ENCODE results near the gene TBX19. TPM values are rescaled to one million over a fixed set of nuclear protein-coding genes. Genes with fewer than 3 reads are reported as not detected.

TBX19 gene
- total RNA-seq, 8 experiments from 2014 or later = 0.58 to 2.4 (median 0.93) TPM

DNA sequence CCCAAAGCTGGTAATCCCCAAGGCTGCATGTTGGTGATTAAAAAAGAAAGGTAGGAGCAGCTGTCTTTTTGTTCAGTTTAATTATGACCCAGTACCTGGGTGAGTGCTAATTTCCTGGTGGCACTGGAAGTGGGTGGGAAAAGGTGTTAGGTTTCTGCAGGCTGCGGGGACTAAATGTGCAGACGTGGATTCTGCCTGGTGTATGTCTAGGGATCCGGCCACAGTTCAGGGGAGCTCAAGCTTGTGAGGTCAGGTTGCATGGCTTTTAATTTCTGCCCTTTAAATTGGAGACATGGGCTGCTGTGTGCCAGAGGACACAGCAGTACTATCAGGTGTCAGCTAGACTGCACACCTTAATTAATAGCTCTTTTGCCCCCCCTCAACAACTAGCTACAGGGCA is 20.3 kb upstream of the TBX19 start:
- Histone ChIP-seq H3K4me3 (no peak overlapping the region), H3K4me1 (replicated peaks in 1 of 2) (no peaks in the 10 kb centered on the region), H3K27ac (no peak overlapping the region)
- 80 to 100% (median 85%) methylated on average over 1 to 2 of the region's 3 CpGs; no CpG with 5 or more reads in 5 of the 10 experiments for WGBS, 10 experiments
- ATAC-seq (replicated peaks in 6 of 8) = no peak
- in situ Hi-C loops (cut with MboI; ENCODE audit: low pct_unique_long_range_greater_than_20kb in 2 of 9, low sequenced_read_pairs in 9 of 9, unreplicated experiment in 9 of 9) = no loop called here

DNA sequence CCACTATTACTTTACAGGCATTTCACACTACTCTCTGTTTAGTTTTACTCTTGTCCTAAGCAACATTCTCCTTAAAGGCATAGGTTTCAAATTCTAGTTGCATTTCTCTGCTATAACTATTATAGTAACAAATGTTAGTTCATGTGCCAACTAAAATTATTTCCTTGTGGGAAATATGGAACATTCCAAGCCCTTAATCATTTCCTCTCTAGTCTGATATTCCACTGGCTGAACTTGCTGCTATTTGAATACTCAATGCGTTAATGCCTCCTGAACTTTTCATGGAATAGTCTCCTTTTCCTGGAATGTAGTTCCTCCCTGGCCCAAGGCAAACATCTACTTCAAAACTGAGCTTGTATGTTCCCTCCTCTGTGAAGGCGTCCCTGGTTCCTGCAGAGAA is 19.3 kb upstream of the TBX19 start:
- H3K27ac ChIP-seq = no peak overlapping the region
- H3K4me3 ChIP-seq = no peak overlapping the region
- 0 to 100% (median 91%) methylated on average over 1 to 2 of the region's 2 CpGs; no CpG with 5 or more reads in 2 of the 10 experiments for WGBS, 10 experiments
- in situ Hi-C loops (cut with MboI; ENCODE audit: low pct_unique_long_range_greater_than_20kb in 2 of 9, low sequenced_read_pairs in 9 of 9, unreplicated experiment in 9 of 9) = no loop called here
- ATAC-seq (replicated peaks in 6 of 8) = peak in 3 of 8 experiments; percentile 91 to 96 (median 92)
- no peaks in the 10 kb centered on the region for H3K4me1 ChIP-seq (replicated peaks in 1 of 2)

DNA sequence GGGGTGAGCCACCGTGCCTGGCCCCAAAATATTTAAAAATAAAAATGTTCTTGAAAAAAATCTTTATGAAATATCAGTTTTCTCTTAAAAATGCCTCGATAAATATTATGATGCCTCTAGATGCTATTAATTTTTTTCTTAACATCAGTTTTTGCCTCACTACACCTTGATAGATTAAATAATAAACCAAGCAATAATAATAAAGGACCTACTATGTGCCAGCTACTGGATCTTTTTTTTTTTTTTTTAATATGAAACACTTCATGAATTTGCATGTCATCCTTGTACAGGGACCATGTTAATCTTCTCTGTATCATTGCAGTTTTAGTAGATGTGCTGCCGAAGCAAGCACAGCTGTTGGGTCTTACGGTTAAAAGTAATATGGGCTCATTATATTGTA is 17.5 kb upstream of the TBX19 start:
- no peak overlapping the region for H3K27ac ChIP-seq
- ATAC-seq (replicated peaks in 6 of 8) = no peak
- no peak overlapping the region for H3K4me3 ChIP-seq
- WGBS, 10 experiments = 43 to 100% (median 95%) methylated on average over 1 to 4 of the region's 4 CpGs
- H3K4me1 ChIP-seq (replicated peaks in 1 of 2) = no peaks in the 10 kb centered on the region
- in situ Hi-C loops (cut with MboI; ENCODE audit: low pct_unique_long_range_greater_than_20kb in 2 of 9, low sequenced_read_pairs in 9 of 9, unreplicated experiment in 9 of 9) = no loop called here

DNA sequence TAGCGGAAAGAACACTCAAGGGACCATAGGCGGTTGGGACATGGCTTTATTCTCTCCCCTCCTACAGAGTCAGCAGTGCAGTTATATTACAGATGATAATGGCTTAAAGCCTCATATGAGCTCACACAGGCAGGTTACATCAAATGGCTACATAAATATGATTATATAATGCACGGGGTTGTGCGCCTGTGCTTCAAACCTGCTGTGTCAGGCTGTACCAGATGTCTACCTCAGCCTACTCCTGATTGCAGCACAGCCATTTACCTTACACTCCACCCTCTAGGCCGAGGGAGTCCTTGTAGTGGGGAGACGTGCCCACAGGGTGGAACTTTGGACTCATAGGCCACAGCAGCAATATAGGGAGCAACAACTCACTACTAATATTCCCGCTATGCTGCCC is 16.4 kb upstream of the TBX19 start:
- Histone ChIP-seq H3K4me3 (no peak overlapping the region), H3K27ac (no peak overlapping the region), H3K4me1 (replicated peaks in 1 of 2) (no peaks in the 10 kb centered on the region)
- WGBS, 10 experiments = 67 to 100% (median 97%) methylated on average over 1 to 6 of the region's 7 CpGs; no CpG with 5 or more reads in 4 of the 10 experiments
- in situ Hi-C loops (cut with MboI; ENCODE audit: low pct_unique_long_range_greater_than_20kb in 2 of 9, low sequenced_read_pairs in 9 of 9, unreplicated experiment in 9 of 9) = no loop called here
- ATAC-seq (replicated peaks in 6 of 8) = no peak

DNA sequence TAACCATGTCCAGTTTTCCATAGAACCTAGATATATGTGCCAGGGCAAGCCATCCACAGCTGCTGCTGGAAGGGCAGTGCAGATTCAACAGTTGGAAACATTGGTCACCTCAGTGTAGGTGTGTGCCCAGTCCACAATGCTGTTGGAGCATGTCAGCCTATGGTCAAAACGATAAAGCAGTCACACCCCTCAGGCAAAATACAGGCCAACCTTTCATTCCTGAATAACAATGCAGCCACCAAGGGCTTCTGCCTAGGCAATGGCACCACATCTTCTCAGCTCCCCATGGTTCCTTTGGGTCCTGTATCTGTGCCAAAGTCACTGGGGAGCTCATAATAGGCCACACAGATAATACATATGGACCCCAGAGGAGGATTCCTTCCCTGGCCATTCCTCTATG is 15.1 kb upstream of the TBX19 start:
- H3K4me1 ChIP-seq (replicated peaks in 1 of 2) = no peaks in the 10 kb centered on the region
- no peak overlapping the region for H3K4me3 ChIP-seq
- no peak for ATAC-seq (replicated peaks in 6 of 8)
- WGBS, 10 experiments = 80 to 100% (median 86%) methylated on average over 1 of the region's 1 CpG; no CpG with 5 or more reads in 5 of the 10 experiments
- in situ Hi-C loops (cut with MboI; ENCODE audit: low pct_unique_long_range_greater_than_20kb in 2 of 9, low sequenced_read_pairs in 9 of 9, unreplicated experiment in 9 of 9) = no loop called here
- no peak overlapping the region for H3K27ac ChIP-seq

DNA sequence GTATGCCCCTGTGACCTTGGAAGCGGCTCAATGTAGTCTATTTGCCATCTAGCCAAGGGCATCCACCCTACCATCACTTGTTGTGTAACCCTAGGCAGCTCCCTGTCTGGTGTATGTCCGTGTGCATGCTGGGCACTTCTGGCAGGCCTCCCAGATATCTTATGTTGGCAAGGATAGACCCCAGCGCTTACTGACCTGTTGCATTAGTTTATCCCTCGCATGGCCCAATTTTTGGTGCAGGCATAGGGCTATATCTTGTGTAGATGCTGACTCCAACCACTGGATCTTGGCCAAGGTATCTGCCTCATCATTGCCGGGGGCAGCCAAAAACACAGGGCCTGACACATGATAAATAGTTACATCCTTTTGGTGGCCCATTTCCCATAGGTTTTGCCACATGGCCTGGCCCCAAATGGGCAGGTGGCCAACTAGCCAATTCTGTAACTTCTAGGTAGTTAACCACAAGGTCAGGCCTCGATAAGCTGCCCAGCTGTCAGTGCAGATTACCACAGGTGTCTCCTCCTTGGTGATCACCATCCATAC is 14.0 kb upstream of the TBX19 start:
- in situ Hi-C loops (cut with MboI; ENCODE audit: low pct_unique_long_range_greater_than_20kb in 2 of 9, low sequenced_read_pairs in 9 of 9, unreplicated experiment in 9 of 9) = no loop called here
- 67 to 100% (median 85%) methylated on average over 1 to 5 of the region's 6 CpGs; no CpG with 5 or more reads in 2 of the 10 experiments for WGBS, 10 experiments
- no peak for ATAC-seq (replicated peaks in 6 of 8)

DNA sequence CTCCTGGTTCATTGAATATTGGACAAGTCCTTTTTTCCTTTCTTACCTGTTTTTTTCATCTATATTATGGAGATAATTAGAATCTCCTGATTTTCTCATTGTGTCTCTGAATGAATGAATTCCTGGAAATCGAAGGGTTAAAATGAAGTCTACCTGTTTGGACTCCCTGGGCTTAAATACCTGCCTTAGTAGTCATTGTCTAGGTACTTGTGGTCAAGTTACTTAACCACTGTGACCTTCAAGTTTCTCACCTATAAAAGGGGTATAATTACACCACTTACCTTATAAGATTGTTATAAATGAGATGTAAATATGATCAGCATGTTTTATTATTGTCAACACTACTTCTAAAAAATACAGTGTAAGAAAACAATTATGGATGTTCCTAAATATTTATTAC is 9.0 kb upstream of the TBX19 start:
- in situ Hi-C loops (cut with MboI; ENCODE audit: low pct_unique_long_range_greater_than_20kb in 2 of 9, low sequenced_read_pairs in 9 of 9, unreplicated experiment in 9 of 9) = no loop called here
- Histone ChIP-seq H3K27ac (no peak overlapping the region), H3K4me1 (replicated peaks in 1 of 2) (no peaks in the 10 kb centered on the region), H3K4me3 (no peak overlapping the region)
- no peak for ATAC-seq (replicated peaks in 6 of 8)
- 60 to 100% (median 89%) methylated on average over 1 of the region's 1 CpG; no CpG with 5 or more reads in 1 of the 10 experiments for WGBS, 10 experiments

More for the DNA sequence above, 14.0 kb upstream of the TBX19 start:
- H3K4me1 ChIP-seq (replicated peaks in 1 of 2) = no peaks in the 10 kb centered on the region
- H3K27ac ChIP-seq = no peak overlapping the region
- H3K4me3 ChIP-seq = no peak overlapping the region

DNA sequence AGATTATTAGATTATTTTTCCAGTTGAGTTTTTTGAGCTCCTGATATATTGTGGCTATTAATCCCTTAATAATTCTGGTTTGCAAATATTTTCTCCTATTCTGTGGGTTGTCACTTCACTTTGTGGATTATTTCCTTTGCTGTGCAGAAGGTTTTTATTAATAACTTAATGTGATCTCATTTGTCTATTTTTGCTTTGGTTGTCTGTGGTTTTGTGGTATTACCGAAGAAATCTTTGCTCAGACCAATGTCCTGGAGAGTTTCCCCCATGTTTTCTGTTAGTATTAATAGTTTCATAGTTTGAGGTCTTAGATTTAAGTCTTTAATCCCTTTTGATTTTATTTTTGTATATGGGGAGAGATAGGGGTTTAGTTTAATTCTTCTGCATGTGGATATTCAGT is 7.1 kb upstream of the TBX19 start:
- Histone ChIP-seq H3K27ac (no peak overlapping the region), H3K4me3 (no peak overlapping the region), H3K4me1 (replicated peaks in 1 of 2) (no peaks in the 10 kb centered on the region)
- in situ Hi-C loops (cut with MboI; ENCODE audit: low pct_unique_long_range_greater_than_20kb in 2 of 9, low sequenced_read_pairs in 9 of 9, unreplicated experiment in 9 of 9) = no loop called here
- ATAC-seq (replicated peaks in 6 of 8) = no peak
- 0 to 100% (median 86%) methylated on average over 1 of the region's 1 CpG; no CpG with 5 or more reads in 1 of the 10 experiments for WGBS, 10 experiments

DNA sequence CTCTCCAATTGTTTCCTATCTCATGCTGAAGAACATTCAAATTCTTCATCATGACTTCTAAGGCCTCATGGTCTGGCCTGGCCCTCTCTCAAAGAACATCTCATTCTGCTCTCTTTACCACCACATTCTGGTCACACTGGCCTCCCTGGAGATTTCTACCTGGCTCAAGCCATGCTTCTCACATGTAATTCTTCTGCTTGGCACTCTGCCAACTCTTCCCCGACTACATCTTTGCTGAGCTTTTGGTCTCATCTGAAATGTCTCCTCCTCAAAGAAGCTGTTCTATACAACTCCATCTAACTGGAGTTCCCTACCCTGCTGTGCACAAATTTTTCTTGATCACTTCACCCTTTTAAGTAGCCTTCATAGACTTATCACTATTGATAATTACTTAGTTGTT is 1.4 kb upstream of the TBX19 start:
- 50 to 100% (median 75%) methylated on average over 1 of the region's 1 CpG; no CpG with 5 or more reads in 1 of the 10 experiments for WGBS, 10 experiments
- Histone ChIP-seq H3K27ac (no peak overlapping the region), H3K4me1 (replicated peaks in 1 of 2) (no peaks in the 10 kb centered on the region), H3K4me3 (no peak overlapping the region)
- no peak for ATAC-seq (replicated peaks in 6 of 8)
- in situ Hi-C loops (cut with MboI; ENCODE audit: low pct_unique_long_range_greater_than_20kb in 2 of 9, low sequenced_read_pairs in 9 of 9, unreplicated experiment in 9 of 9) = no loop called here

DNA sequence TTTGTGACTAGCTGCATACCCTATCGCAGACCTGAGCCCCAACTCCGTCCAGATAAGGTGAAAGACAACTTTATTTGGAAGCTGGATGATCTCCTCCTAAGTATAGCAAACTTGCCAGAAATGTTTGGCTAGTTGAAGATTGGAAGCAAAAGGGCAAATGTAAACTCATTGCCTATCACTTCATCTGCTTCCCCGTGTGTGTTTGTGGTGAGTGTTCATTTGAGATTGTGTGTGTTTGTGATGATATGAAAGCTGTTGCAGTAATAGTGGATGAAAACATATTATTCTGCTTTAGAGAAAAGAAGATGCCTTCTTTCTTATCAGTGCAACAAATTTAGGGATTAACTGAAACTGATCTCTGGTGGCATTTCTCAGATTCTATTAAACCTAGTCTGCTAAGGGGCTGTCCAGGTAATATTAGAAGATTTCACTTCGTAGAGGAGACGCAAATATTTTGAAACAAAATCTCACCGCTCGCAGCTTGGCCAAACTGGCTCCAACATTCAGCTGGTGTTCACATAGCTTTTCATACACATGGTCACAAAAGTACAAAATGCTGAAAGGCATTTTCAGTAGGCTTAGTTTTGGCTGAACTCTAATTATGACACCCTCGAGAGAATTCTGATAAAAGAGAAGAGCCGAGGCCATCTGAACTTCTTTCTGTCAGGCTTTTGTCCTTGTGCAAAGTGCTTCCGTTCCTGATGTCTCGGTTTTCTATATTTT is 1.1 kb downstream of the TBX19 start:
- no peaks in the 10 kb centered on the region for H3K4me1 ChIP-seq (replicated peaks in 1 of 2)
- WGBS, 10 experiments = 22 to 100% (median 88%) methylated on average over 1 to 11 of the region's 11 CpGs; no CpG with 5 or more reads in 1 of the 10 experiments
- H3K4me3 ChIP-seq = no peak overlapping the region
- no peak overlapping the region for H3K27ac ChIP-seq
- no peak for ATAC-seq (replicated peaks in 6 of 8)
- in situ Hi-C loops (cut with MboI; ENCODE audit: low pct_unique_long_range_greater_than_20kb in 2 of 9, low sequenced_read_pairs in 9 of 9, unreplicated experiment in 9 of 9) = no loop called here

DNA sequence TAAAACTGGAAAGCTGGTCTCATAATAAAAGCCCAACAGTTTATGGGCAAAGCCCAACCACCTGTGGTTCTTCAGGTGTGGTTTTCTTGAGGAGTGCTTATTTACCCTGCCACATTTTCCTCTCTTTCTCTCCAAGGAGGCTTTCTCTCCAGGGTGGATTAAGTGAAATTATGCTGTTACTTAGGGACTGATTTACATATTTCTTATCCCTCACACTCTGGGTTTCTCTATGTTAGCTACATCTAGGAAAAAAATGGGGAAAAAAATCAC is 4.8 kb downstream of the TBX19 start:
- no peak for ATAC-seq (replicated peaks in 6 of 8)
- Histone ChIP-seq H3K27ac (no peak overlapping the region), H3K4me1 (replicated peaks in 1 of 2) (no peaks in the 10 kb centered on the region), H3K4me3 (no peak overlapping the region)
- in situ Hi-C loops (cut with MboI; ENCODE audit: low pct_unique_long_range_greater_than_20kb in 2 of 9, low sequenced_read_pairs in 9 of 9, unreplicated experiment in 9 of 9) = no loop called here

DNA sequence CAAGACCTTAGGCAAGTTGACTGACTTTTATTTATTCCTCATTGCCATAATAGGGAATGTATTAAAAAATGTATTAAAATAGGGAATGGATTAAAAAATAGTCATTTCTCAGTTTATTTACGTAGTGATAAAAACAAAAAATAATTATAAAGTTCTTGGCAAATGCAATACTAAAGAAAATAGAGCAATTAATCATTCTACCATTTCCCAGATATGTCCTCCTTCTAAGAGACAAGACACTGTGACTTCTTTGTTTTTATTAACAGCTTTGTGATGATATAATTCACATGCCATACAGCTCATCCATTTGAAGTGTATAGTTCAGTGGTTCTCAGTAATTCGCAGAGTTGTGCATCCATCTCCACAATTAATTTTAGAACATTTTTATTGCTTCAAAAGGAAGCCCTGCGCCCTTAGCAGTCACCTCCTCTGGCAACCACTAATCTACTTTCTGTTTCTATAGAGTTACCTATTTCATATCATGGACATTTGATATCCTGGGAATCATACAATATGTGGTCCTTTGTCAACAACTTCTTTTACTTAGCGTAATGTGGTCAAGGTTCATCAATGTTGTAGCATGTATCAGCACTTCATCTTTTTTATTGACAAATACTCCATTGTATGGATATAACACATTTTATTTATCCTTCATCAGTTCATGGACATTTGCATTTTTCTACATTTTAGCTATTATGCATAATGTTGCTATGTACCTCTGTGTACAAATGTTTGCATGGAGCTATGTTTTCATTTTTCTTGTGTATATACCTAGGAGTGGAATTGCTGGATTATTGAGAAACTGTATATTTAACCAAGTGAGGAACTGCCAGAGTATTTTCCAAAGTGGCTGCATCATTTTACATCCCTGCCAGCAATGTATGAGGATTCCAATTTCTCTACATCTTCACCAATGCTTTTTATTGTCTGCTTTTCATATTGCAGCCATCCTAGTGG is 5.6 kb downstream of the TBX19 start:
- no peaks in the 10 kb centered on the region for H3K4me1 ChIP-seq (replicated peaks in 1 of 2)
- H3K27ac ChIP-seq = no peak overlapping the region
- no peak overlapping the region for H3K4me3 ChIP-seq
- ATAC-seq (replicated peaks in 6 of 8) = peak in 3 of 8 experiments; percentile 19 to 68 (median 45)
- WGBS, 10 experiments = 60 to 100% (median 92%) methylated on average over 1 to 4 of the region's 4 CpGs
- in situ Hi-C loops (cut with MboI; ENCODE audit: low pct_unique_long_range_greater_than_20kb in 2 of 9, low sequenced_read_pairs in 9 of 9, unreplicated experiment in 9 of 9) = no loop called here

DNA sequence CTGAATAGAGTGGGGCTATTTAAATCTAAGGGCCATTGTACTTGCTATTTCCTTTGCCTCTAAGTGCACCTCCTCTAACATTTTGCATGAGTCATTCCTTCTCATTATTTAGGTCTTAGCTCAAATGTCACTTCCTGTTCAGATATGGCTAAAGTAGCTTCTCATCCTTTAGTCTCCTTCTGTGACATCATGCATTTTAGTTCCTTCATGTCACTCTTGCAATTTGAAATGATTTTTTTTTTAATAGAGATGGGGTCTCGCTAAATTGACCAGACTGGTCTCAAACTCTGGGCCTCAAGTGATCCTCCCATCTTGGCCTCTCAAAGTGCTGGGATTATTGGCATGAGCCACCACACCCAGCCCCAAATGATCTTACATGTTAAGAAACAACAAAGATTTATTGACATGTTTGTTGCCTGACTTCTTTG is 6.6 kb downstream of the TBX19 start:
- peak in 1 of 8 experiments; percentile 32 for ATAC-seq (replicated peaks in 6 of 8)
- Histone ChIP-seq H3K4me3 (no peak overlapping the region), H3K4me1 (replicated peaks in 1 of 2) (no peaks in the 10 kb centered on the region), H3K27ac (no peak overlapping the region)
- 80 to 100% (median 96%) methylated on average over 1 of the region's 1 CpG; no CpG with 5 or more reads in 4 of the 10 experiments for WGBS, 10 experiments
- in situ Hi-C loops (cut with MboI; ENCODE audit: low pct_unique_long_range_greater_than_20kb in 2 of 9, low sequenced_read_pairs in 9 of 9, unreplicated experiment in 9 of 9) = no loop called here
